ENCODE measurements around the gene OR8B2. TPM values are rescaled to one million over a fixed set of nuclear protein-coding genes. Genes with fewer than 3 reads are reported as not detected.

OR8B2 gene
- total RNA-seq, 1 donor from 2014 or later, result not detected

DNA sequence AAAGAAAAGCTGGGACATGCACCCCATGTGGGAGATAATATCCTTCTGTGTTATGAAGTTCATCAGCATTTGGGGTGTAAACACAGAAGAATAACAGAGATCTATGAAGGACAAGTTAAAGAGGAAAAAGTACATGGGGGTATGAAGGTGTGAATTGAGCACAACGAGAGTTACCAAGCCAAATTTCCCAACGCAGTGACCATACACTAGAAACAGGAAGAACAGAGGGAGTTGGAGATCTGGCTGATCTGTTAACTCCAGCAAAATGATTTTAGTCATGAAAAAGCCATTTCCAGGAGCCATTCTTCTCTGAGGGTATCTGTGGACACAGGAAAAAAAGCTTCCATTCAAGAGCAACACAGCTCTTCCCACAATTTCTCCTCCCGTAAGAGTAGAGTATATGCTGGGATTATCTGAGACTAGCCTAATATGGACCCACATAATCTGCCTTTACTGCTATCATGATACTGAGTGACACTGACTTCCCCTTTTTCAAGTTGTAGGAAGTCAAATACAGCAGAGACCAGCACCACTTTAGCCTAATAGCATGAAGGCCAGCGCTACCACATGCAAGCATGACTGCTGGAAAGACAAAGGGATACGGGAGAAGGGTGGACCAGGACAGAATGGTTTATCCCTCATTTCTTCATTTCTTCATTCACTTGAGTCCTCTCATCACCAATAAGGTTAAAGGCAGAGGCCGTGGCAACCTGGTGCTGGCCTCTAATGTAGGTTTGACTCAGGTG lies 44.7 kb downstream of the OR8B2 start:
- Histone ChIP-seq H3K4me3 (ENCODE audit: low read depth, low read length) (no peak overlapping the region), H3K27me3 (ENCODE audit: control insufficient read depth, insufficient read depth, low read length) (no peaks in the 10 kb centered on the region), H3K36me3 (ENCODE audit: control insufficient read depth, insufficient read depth, low read length) (no peaks in the 10 kb centered on the region)
- TF ChIP-seq, protein P1, sequence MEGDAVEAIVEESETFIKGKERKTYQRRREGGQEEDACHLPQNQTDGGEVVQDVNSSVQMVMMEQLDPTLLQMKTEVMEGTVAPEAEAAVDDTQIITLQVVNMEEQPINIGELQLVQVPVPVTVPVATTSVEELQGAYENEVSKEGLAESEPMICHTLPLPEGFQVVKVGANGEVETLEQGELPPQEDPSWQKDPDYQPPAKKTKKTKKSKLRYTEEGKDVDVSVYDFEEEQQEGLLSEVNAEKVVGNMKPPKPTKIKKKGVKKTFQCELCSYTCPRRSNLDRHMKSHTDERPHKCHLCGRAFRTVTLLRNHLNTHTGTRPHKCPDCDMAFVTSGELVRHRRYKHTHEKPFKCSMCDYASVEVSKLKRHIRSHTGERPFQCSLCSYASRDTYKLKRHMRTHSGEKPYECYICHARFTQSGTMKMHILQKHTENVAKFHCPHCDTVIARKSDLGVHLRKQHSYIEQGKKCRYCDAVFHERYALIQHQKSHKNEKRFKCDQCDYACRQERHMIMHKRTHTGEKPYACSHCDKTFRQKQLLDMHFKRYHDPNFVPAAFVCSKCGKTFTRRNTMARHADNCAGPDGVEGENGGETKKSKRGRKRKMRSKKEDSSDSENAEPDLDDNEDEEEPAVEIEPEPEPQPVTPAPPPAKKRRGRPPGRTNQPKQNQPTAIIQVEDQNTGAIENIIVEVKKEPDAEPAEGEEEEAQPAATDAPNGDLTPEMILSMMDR (IDR thresholded peaks at IDR 0.05; ENCODE audit: insufficient read depth, low read length, severe bottlenecking), result no peak
- no peak for DNase-seq (ENCODE audit: low read depth)
- no peak for FAIRE-seq

Other genes with a start within 250 kb of the OR8B2 start
- not detected in 2 replicates for gene OR10D3, start 201.2 kb downstream of the OR8B2 start, total RNA-seq
- not detected in 2 replicates for gene OR8G1, start 143.4 kb downstream of the OR8B2 start, total RNA-seq
- gene OR8G5, start 128.1 kb downstream of the OR8B2 start, total RNA-seq, result not detected in 2 replicates
- gene OR8D1, start 70.5 kb downstream of the OR8B2 start, total RNA-seq, result not detected in 2 replicates
- gene OR8D2, start 64.3 kb downstream of the OR8B2 start, total RNA-seq, result not detected in 2 replicates
- gene OR8B3, start 14.5 kb upstream of the OR8B2 start, total RNA-seq, result not detected in 2 replicates
- gene OR8B4, start 40.4 kb upstream of the OR8B2 start, total RNA-seq, result not detected in 2 replicates
- not detected in 2 replicates for gene OR8B8, start 61.2 kb upstream of the OR8B2 start, total RNA-seq
- gene OR8B12, start 159.2 kb upstream of the OR8B2 start, total RNA-seq, result not detected in 2 replicates
- gene OR8A1, start 185.5 kb upstream of the OR8B2 start, total RNA-seq, result not detected in 2 replicates
- gene PANX3, start 226.9 kb upstream of the OR8B2 start, total RNA-seq, result not detected in 2 replicates
- 21.9 and 28.0 TPM in 2 replicates for gene TBRG1, start 238.4 kb upstream of the OR8B2 start, total RNA-seq

Measured in bronchial epithelial cell (primary cell).